Erythroblast (primary cell): Measurements from ENCODE around the gene TAF7.

Experiments
- GATA1 ChIP-seq: IDR thresholded peaks from 2 replicates; pipeline ENCODE4 v1.6.1; 2011; ENCODE audit warnings: low read depth, mild to moderate bottlenecking, control low read depth, low read length, moderate library complexity
- POLR2A ChIP-seq: IDR thresholded peaks from 2 replicates; pipeline ENCODE4 v1.6.1; 2011; ENCODE audit warnings: mild to moderate bottlenecking, low read length

DNA sequence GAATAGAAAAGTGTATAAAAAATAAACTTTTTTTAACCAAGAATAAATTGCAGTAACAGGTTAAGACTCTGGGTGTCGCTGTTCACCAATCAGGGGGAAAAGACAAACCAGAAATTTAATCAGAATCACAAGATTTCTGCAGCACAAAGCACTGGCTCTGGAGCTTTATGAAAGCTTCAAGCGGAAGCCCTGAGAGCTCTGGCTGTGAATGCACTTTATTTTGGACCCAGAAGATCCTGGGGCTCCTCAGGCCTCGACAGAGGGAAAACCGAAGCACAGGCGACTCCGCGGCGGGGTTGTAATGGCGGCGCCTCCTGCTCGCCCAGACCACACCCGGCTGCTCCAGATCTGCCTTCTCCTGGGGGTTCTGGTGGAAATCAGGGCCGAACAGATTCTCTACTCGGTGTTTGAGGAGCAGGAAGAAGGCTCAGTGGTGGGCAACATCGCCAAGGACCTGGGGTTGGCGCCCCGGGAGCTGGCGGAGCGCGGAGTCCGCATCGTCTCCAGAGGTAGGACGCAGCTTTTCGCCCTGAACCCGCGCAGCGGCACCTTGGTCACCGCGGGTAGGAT lies 34.4 kb upstream of the TAF7 start, which contains the start of gene PCDHGA4:
- TF ChIP-seq POLR2A: no peak
- TF ChIP-seq GATA1: no peak
